ENCODE data around the gene UBTD1.

The UBTD1 gene

DNA sequence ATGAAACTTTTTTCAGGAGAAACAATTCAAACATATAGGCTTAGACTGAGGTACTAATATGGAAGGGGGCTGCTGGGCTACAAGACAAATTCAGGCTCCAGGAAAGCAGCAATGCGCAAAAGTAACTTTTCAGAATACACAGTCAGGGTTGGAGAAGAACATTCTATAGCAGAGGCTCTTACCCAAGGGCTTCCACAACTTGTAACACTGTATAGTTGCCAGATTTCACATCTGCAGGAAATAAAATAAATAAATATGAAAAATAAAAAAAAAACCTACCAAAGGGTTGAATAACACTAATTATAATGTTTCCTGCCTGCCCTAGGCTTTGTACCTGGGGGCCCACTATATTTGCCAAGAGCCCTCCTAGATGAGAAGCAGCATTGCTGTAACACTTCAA lies 14.8 kb upstream of the UBTD1 start:
- DNase-seq, result no peak

DNA sequence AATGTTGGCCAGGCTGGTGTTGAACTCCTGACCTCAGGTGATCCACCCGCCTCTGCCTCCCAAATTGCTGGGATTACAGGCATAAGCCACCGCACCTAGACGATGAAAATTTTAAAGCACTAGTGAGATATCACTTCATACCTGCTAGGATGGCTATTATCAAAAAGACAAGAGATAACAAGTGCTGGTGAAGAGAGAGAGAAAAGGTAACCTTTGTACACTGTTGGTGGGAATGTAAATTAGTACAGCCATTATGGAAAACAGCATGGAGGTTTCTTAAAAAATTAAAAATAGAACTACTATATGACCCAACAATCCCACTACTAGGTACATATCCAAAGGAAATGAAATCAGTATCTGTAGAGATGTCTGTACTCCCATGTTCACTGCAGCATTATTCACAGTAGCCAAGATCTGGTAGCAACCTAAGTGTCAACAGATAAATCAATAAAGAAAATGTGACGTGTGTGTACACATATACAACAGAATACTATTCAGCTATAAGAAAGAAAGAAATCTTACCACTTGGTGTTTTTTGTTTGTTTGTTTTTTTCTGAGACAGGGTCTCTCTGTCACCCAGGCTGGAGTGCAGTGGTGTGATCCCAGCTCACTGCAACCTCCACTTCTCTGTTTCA lies 13.0 kb upstream of the UBTD1 start:
- no peak for DNase-seq

GRCh38 chr10:97490592-97490991 lies 8.1 kb upstream of the UBTD1 start:
- DNase-seq, result no peak

- DNase-seq, result no peak
Observed at GRCh38 chr10:97494151-97494550, 4.6 kb upstream of the UBTD1 start.

DNA sequence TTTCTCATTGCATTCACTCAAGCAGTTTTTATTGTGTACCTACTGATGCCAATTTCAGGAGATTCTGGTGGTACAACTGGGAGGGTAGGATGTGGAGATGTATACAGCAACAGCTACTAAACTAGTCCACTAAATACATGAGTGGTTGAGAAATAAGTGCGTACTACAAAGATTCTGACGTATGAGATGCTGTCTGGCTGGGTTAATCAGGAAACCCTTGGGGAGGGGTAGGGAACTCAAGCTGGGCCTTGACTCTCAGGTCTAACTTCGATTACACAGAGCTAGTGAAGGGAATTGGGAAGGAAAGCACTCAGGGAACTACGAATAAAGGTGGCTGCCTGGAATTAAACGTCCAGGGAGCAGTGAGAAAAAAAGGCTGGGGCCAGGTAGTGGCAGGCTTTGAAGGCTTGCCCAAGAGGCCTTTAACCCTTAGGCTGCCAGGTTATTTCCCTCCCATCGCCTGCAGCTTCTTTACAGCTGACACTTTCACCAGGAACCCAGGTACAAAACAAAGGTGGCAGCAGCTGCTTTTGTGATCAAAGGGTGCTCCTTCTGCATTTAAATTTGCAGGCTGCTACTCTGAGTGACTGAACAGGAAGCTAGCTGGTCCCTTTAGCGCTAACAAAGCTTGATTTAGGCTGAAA lies 3.7 kb upstream of the UBTD1 start:
- DNase-seq, result peak in 1 of 2 experiments; percentile 40

DNA sequence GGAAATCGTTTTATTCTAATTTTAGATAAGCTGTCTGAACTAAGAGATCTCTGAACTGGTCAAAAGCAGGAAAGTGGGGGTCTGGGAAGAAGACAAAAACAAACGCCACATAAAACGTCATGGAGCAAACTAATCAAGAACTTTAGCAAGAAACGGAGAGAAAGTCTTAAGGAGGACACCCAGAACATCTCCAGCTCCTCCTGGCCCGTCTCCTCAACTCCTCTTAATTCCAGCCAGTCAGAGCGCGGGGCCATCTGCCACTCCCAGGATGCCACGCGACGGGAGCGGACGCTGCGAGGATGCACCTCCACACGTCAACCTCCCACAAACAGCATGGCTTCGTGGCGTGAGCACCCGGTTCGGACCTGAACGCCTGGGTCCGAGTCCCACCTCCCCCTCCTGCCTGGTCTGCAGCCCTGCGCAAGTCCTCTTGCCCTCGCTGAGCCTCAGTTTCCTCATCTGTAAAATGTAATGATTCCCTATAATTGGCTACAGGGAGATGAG lies 1.1 kb upstream of the UBTD1 start:
- peak; percentile 91 to 96 for DNase-seq

- DNase-seq, result peak; percentile 98 to 100
Observed at GRCh38 chr10:97498076-97498840, 466 bp upstream of the UBTD1 start, which contains the start of gene MMS19. Gene MMS19 (minus strand): TSS chr10:97498422. CDS start chr10:97498384, 38 bp downstream.

DNA sequence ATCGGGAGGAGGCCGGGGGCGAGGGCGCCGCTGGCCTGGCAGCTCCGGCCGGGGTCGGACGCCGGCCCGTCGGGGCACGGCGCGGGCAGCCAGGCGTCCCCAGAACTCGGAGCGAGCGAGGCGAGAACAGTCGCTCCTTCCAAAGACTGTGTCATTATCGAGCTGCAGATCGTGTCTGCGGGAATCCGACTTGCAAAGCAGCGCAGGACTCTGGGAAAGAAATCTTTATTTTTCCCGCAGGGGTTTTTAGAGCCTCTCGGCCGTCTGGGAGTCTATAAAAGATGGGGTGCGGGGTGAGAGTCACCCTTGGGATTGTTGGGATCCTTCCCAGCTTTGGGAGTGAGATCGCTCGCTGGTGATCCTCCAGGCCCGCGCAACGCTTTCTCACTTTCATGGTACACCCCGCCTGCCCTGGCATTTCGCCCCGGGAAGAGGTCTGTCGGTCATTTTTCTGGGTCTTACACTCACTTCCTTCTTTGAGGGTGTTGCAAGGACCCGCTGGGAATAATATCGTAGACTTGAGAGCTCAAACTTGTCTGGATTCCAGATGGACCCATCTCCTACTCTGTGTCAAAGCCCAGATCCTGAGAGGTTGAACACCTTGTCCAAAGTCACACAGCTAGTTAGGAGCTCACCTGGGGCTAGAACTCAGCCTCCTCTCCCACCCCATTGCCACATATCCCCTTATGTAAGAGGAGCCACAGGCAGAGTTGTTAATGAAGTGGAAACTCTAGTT lies 1.0 kb downstream of the UBTD1 start:
- DNase-seq, result peak; percentile 47 to 74

GRCh38 chr10:97500297-97500575 lies 1.5 kb downstream of the UBTD1 start:
- DNase-seq, result no peak

DNA sequence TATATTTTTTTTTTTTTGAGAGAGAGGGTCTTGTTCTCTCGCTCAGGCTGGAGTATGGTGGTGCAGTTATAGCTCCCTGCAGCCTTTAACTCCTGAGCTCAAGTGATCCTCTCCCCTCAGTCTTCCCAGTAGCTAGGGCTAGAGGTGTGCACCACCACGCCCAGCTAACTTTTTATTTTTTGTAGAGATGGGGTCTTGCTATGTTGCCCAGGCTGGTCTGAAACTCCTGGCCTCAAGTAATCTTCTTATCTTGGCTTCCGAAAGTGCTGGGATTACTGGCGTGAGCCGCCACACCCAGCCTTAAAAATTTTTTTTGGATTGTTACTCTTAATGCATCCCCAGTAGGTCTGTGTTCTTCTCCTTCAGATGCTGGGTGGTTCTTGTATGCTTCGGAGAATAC lies 4.2 kb downstream of the UBTD1 start:
- no peak for DNase-seq

GRCh38 chr10:97503406-97503805 lies 4.7 kb downstream of the UBTD1 start:
- DNase-seq, result peak; percentile 19 to 28

GRCh38 chr10:97505152-97505551 lies 6.4 kb downstream of the UBTD1 start:
- no peak for DNase-seq

DNA sequence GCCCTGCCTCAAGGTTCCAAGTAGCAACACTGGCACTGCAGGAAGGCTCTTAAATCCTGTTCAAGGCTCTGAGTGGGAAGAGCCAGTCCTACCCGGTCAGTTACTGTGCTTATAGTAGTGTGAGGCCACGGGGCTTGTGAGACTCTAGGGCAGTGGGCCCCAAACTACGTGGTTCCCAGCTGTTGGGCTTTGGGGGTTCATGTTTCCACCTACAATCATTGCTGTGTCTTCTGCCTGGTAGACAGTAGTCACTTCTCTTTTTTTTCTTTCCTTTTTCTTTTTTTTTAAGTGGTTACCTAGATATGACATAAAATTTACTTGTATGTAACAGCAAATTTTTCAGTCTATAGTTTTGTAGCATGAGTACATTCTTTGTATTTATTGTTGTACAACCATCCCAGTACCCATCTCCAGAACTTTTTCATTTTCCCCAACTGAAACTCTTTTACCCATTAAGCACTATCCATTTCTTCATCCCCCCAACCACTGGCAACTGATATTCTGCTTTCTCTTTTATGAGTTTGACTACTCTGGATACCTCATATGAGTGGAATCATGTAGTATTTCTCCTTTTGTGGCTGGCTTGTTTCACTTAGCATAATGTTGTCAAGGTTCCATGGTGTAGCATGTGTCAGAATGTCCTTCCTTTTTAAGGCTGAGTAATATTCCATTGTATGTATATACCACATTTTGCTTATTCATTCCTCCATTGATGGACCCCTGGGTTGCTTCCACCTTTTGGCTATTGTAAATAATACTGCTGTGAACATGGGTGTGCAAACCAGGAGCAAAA lies 7.7 kb downstream of the UBTD1 start:
- peak in 1 of 2 experiments; percentile 25 for DNase-seq

DNA sequence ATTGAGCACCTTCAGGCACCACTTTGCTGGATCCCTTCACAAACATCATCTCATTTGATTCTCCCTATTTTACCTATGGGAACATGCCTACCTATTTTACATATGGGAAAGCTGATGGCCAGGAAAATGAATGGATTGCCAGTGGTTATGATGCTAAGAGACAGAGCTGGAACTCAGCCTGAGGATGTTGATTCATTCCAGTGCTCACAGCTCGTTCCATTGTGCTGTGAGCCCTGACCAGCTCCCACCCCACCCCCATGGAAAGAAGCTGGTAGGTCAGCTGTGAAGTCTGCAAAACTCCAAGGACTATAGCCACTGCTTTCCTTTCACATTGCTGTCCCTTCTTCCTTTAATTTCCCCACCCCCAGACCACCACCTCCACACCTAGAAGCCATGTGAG lies 9.6 kb downstream of the UBTD1 start:
- DNase-seq, result no peak

- DNase-seq, result no peak
Observed at GRCh38 chr10:97509120-97509680, 10.5 kb downstream of the UBTD1 start.

- DNase-seq, result no peak
Observed at GRCh38 chr10:97510686-97511085, 12.0 kb downstream of the UBTD1 start.

DNA sequence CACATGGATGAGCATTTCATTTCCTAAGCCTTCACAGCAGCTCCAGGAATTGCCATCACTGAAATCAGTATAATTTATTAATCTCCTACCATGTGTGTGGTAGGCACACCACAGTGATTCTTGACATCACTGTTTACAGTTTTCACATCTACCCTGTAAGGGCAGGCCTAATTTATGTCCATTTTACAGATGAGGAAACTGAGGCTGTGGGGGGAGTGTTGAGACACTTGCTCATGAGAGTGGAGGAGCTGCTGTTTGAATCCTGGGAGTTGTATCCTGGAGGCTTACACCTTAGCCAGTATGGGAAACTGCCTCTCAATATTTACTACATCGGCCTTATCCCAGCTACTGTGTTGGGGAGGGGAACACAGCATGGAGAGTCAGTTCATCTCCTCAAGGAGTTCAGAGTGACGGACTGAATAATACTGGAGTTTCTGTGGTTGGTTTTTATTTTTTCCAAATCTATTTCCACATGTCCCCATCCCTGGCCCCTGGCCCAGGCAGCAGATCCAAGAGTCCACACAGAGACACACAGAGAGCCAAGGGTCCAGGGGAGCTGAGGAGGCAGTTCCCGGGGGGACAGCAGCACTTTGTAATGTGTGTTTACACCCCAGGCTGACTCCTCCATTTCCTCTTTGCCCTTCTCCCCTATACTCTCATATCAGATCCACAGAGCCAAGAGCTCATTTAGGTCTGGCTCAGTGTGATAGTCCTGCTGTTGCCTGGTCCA lies 13.2 kb downstream of the UBTD1 start:
- DNase-seq, result no peak

- no peak for DNase-seq
Observed at GRCh38 chr10:97512993-97513392, 14.3 kb downstream of the UBTD1 start.

DNA sequence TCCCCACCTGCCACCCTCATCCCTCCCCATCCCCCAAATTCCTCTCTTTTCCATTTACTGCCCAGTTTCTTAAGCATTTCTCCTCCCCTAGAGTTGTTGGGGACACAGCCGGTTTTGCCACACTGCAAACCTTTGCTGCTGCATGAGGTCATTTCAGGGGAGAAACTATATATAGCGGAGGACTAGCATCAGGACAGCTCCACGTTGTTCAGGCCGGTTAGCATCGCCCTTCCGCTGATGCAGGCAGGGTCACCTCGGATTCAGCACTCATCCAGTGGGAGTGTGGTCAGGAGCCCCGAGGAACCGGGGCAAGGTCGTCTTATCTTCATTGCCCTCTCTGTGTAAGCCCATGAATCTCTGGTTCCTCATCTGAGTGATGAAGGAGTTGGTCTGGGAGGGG lies 15.6 kb downstream of the UBTD1 start:
- no peak for DNase-seq

- DNase-seq, result no peak
Observed at GRCh38 chr10:97515271-97515978, 16.7 kb downstream of the UBTD1 start.
